Panc1 (cell line): ENCODE measurements around the gene SNX18.

Experiments used
- CTCF ChIP-seq: fragments of 450-650 bp; IDR thresholded peaks from 2 replicates; pipeline ENCODE4 v1.5.1; 2017; ENCODE audit warnings: mild to moderate bottlenecking
- POLR2AphosphoS5 ChIP-seq: IDR thresholded peaks from 2 replicates; pipeline ENCODE4 v1.6.1; 2012; ENCODE audit warnings: mild to moderate bottlenecking, low read depth, low read length, moderate library complexity
- REST ChIP-seq, 2 experiments: IDR thresholded peaks; 2 replicates each; pipeline ENCODE4 v1.6.1; 2011 to 2012; ENCODE audit warnings: low read depth in 2 of 2, control low read depth in 1 of 2, low read length in 1 of 2, mild to moderate bottlenecking in 1 of 2, moderate library complexity in 1 of 2; ENCODE audit not compliant: insufficient read depth in 1 of 2
- SIN3A ChIP-seq: IDR thresholded peaks from 2 replicates; pipeline ENCODE4 v1.6.1; 2012; ENCODE audit warnings: low read depth, mild to moderate bottlenecking, low read length, moderate library complexity, borderline replicate concordance; ENCODE audit not compliant: insufficient read depth

GRCh38 chr5:54556141-54556540 is 38.6 kb downstream of the SNX18 start:
- TF ChIP-seq CTCF (no peak), SIN3A (no peak), REST (IDR thresholded peaks at IDR 0.05; ENCODE audit: insufficient read depth in 1 of 2, low read depth in 2 of 2, low read length in 1 of 2) (no peak), POLR2AphosphoS5 (no peak)
